Transverse colon (tissue), 4 donors: ENCODE data around the gene PPM1D. TPM values are rescaled to one million over a fixed set of nuclear protein-coding genes. Genes with fewer than 3 reads are reported as not detected.

Experiments used
- DNase-seq: peaks from one replicate; pipeline ENCODE4 v3.0.0-alpha.2; 2019
- H3K27ac ChIP-seq, 4 donors: fragments of 200-600 bp; sonication (generic); 2 replicates each; pipeline ENCODE4 v1.5.1; 2016 to 2018; ENCODE audit warnings: inconsistent platforms in 4 of 4
- H3K27me3 ChIP-seq: fragments of 200-600 bp; sonication (generic); 2 replicates; pipeline ENCODE4 v1.5.1; 2017; ENCODE audit warnings: inconsistent platforms
- H3K36me3 ChIP-seq, 4 donors: fragments of 200-600 bp; sonication (generic); 2 replicates each; pipeline ENCODE4 v1.5.1; 2017 to 2019; ENCODE audit warnings: inconsistent platforms in 4 of 4
- H3K4me1 ChIP-seq, 4 donors: fragments of 200-600 bp; sonication (generic); 2 replicates each; pipeline ENCODE4 v1.5.1; 2017 to 2020; ENCODE audit warnings: inconsistent platforms in 4 of 4
- H3K4me3 ChIP-seq, 4 donors: fragments of 200-600 bp; sonication (generic); 1 replicate in 1 of 4; 2 replicates in 3 of 4; pipeline versions ENCODE4 v1.5.1 to v1.6.1; 2017 to 2019; ENCODE audit warnings: inconsistent platforms in 4 of 4
- H3K9me3 ChIP-seq, 2 donors: fragments of 200-600 bp; sonication (generic); 2 replicates each; pipeline ENCODE4 v1.5.1; 2017 to 2019; ENCODE audit warnings: inconsistent platforms in 2 of 2
- CTCF ChIP-seq, 5 experiments: fragments of 200-600 bp in 3 of 5; fragments of 450-650 bp in 2 of 5; sonication (generic) in 3 of 5; IDR thresholded peaks; 1 replicate in 2 of 5; 2 replicates in 3 of 5; pipeline ENCODE4 v1.5.1; 2016 to 2017; ENCODE audit warnings: antibody characterized with exemption in 5 of 5, inconsistent platforms in 3 of 5, mild to moderate bottlenecking in 2 of 5, moderate library complexity in 1 of 5
- EP300 ChIP-seq: sonication (generic); formaldehyde crosslinking; IDR thresholded peaks from one replicate; pipeline ENCODE4 v1.6.1; 2017; ENCODE audit warnings: antibody characterized with exemption, low read depth
- POLR2A ChIP-seq: fragments of 450-650 bp; IDR thresholded peaks from one replicate; pipeline ENCODE4 v1.6.1; 2016; ENCODE audit warnings: antibody characterized with exemption, mild to moderate bottlenecking, moderate library complexity
- POLR2AphosphoS5 ChIP-seq, 3 donors: sonication (generic); formaldehyde crosslinking; IDR thresholded peaks; one replicate each; pipeline ENCODE4 v1.6.1; 2016; ENCODE audit warnings: antibody characterized with exemption in 3 of 3
- WGBS, 2 donors: methylation state at CpG; one replicate each; pipeline ENCODE4 v1.1.5; 2018; ENCODE audit warnings: low coverage in 1 of 2; 5-methylcytosine and 5-hydroxymethylcytosine counted together
- in situ Hi-C, 4 donors: fragments of 200-750 bp; cut with MboI; loops; one replicate each; pipeline versions ENCODE4 v1.15.0 to v1.15.1; 2017; ENCODE audit warnings: low sequenced_read_pairs in 3 of 4, low pct_ligation_motif_present in 1 of 4, low pct_unique_long_range_greater_than_20kb in 1 of 4
- intact Hi-C: fragments of 100-400 bp; cut with DNase I; formaldehyde crosslinking; loops from one replicate; pipeline ENCODE4 v1.15.1; 2023; ENCODE audit warnings: low total_unique reads
- total RNA-seq, 4 donors: library from RNA; depleted of rRNA; stranded (reverse); fragments of >200 nt; gene quantifications; one replicate each; pipeline ENCODE4 v1.1.0, GENCODE V29; 2016

Gene PPM1D
- total RNA-seq, 4 donors from 2014 or later: 4.6 to 25.8 (median 16.0) TPM

- H3K27ac ChIP-seq: no peak overlapping the region
- H3K27me3 ChIP-seq: no peaks in the 10 kb centered on the region
- no peak for TF ChIP-seq CTCF (IDR thresholded peaks at IDR 0.05)
- no peak for TF ChIP-seq EP300
- TF ChIP-seq POLR2A: no peak
- no peak for TF ChIP-seq POLR2AphosphoS5 (IDR thresholded peaks at IDR 0.05)
- H3K9me3 ChIP-seq: no peaks in the 10 kb centered on the region
- no peak for DNase-seq
- intact Hi-C loops: no loop called here
- H3K36me3 ChIP-seq: no peaks in the 10 kb centered on the region
- in situ Hi-C loops: no loop called here
- H3K4me3 ChIP-seq: no peak overlapping the region
- 83 to 100% methylated on average over 2 of the region's 2 CpGs for WGBS, 2 donors
- H3K4me1 ChIP-seq: no peaks in the 10 kb centered on the region
These were observed 42.2 kb upstream of the PPM1D start for GRCh38 chr17:60557805-60558204.

GRCh38 chr17:60559659-60559994 is 40.4 kb upstream of the PPM1D start:
- H3K27ac ChIP-seq: no peak overlapping the region
- in situ Hi-C loops: no loop called here

GRCh38 chr17:60559995-60560859 is 39.8 kb upstream of the PPM1D start:
- Histone ChIP-seq H3K27me3 (no peaks in the 10 kb centered on the region), H3K36me3 (no peaks in the 10 kb centered on the region), H3K4me1 (no peaks in the 10 kb centered on the region), H3K9me3 (no peaks in the 10 kb centered on the region), H3K4me3 (no peak overlapping the region), H3K27ac (no peak overlapping the region)
- intact Hi-C loops: no loop called here
- no peak for DNase-seq
- TF ChIP-seq POLR2A: no peak
- no peak for TF ChIP-seq POLR2AphosphoS5 (IDR thresholded peaks at IDR 0.05)
- no peak for TF ChIP-seq CTCF (IDR thresholded peaks at IDR 0.05)
- no peak for TF ChIP-seq EP300
- in situ Hi-C loops: no loop called here
- 78 to 93% methylated on average over 10 to 26 of the region's 26 CpGs for WGBS, 2 donors

More at GRCh38 chr17:60559659-60559994, 40.4 kb upstream of the PPM1D start:
- 91 to 92% methylated on average over 4 to 8 of the region's 8 CpGs for WGBS, 2 donors
- H3K9me3 ChIP-seq: no peaks in the 10 kb centered on the region
- no peak for DNase-seq
- H3K27me3 ChIP-seq: no peaks in the 10 kb centered on the region
- H3K4me1 ChIP-seq: no peaks in the 10 kb centered on the region
- H3K36me3 ChIP-seq: no peaks in the 10 kb centered on the region
- TF ChIP-seq EP300 (no peak), POLR2A (no peak), CTCF (IDR thresholded peaks at IDR 0.05) (no peak), POLR2AphosphoS5 (IDR thresholded peaks at IDR 0.05) (no peak)
- intact Hi-C loops: no loop called here
- H3K4me3 ChIP-seq: no peak overlapping the region

- intact Hi-C loops: no loop called here
- no peaks in the 10 kb centered on the region for H3K9me3 ChIP-seq
- whole genome bisulfite sequencing, 2 donors: 91 to 100% methylated on average over 2 to 11 of the region's 11 CpGs
- TF ChIP-seq POLR2A: no peak
- no peak for TF ChIP-seq POLR2AphosphoS5 (IDR thresholded peaks at IDR 0.05)
- no peak for TF ChIP-seq EP300
- no peak for TF ChIP-seq CTCF (IDR thresholded peaks at IDR 0.05)
- DNase-seq: no peak
- H3K27ac ChIP-seq: no peak overlapping the region
- H3K4me1 ChIP-seq: no peaks in the 10 kb centered on the region
- no peaks in the 10 kb centered on the region for H3K27me3 ChIP-seq
- H3K36me3 ChIP-seq: no peaks in the 10 kb centered on the region
- in situ Hi-C loops: no loop called here
- no peak overlapping the region for H3K4me3 ChIP-seq
These were observed 39.1 kb upstream of the PPM1D start for GRCh38 chr17:60560860-60561257.
